ENCODE measurements around the gene SSTR5. TPM values are rescaled to one million over a fixed set of nuclear protein-coding genes. Genes with fewer than 3 reads are reported as not detected.

Gene SSTR5
- total RNA-seq, 1 donor from 2014 or later = not detected

DNA sequence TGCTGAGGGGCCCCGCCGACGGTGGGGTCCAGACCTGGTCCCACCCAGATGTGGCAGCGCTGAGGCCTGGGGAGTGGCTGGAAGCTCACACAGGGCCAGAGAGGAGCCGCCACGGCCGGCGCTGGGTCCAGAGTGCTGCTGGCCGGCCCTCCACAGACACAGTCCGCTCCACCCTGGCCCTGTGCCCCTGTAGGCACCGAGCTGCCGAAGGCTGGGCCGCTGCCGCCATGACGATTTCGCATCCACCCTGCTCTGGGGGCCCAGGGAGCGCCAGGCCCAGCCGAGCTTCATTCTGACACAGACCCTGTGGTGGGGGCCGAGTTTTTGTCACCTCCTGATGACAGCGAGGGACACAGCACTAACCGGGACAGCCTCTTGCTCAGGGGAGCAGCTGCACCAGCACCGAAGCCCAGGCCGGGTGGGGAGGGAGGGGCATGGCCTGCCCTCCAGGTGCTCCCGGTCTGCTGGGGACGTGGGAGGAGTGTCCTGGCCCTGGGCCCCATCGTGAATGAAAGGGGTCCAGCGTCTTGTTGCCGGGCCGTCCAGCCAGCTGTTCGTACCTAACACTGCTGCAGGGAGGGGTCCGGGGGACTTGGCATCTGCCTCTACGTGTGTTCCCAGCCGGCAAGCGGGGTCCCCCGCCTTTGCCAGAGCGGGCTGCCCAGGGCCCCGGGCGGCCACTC, 27.1 kb upstream of the SSTR5 start:
- ChIA-PET POLR2A (no interaction called here), CTCF (no interaction called here)
- Mint-ChIP-seq H3K27ac (no peak overlapping the region), H3K4me3 (no peak overlapping the region), H3K9me3 (no peaks in the 10 kb centered on the region), H3K4me1 (no peaks in the 10 kb centered on the region), H3K27me3 (peaks cover 5% of the 10 kb centered on the region), H3K36me3 (ENCODE audit: low read depth) (no peaks in the 10 kb centered on the region)
- DNase-seq (no peak), ATAC-seq (ENCODE audit: low read depth) (no peak)
- TF ChIP-seq CTCF (IDR thresholded peaks at IDR 0.05) = no peak
- intact Hi-C loops (cut with micrococcal nuclease) = no loop called here

DNA sequence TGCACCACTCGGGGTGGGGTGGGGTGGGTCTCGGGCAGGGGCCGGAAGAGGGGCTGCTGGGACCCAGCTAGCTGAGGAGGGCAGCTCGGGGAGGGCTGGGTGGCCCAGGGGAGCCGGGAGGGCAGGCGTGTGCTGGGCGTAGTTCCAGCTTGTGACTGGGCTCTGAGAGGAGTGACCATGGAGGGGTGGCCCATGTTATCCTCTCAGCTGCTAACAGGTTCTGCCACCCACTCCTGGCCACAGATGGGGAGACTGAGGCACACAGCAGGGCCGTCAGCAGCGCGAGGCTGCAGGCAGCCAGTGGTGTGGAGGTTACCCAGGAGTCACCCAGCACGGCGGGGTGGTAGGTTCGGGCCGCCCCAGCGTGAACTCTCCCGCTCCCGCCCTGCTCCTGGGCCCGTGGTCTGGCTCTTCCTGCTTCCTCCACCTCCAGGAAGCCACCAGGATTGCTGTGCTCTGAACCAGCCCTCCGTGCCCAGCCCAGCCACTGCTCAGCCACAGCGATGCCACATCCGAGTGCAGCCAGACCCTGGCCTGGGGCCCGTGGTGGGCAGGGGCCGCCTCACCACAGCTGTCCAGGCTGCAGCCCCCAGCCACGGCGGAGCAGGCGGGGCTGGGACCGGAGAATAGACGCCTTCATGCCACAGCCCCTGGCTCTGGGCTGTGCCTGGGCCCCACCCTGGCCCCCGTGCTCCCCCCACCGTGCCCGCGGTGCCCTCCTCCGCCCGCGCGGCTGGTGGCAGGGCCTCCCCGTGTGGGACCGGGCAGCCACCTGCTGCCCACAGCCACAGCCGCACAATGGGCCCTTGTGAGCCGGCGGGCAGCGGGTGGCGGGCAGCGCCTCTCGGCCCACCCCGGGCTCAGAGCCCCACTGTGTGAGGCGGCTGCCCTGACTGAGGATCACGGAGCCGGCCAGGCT, 26.3 kb upstream of the SSTR5 start:
- Mint-ChIP-seq H3K9me3 (no peaks in the 10 kb centered on the region), H3K4me1 (no peaks in the 10 kb centered on the region), H3K4me3 (no peak overlapping the region), H3K27me3 (peaks cover 5% of the 10 kb centered on the region), H3K27ac (no peak overlapping the region), H3K36me3 (ENCODE audit: low read depth) (no peaks in the 10 kb centered on the region)
- no peak for TF ChIP-seq CTCF (IDR thresholded peaks at IDR 0.05)
- ATAC-seq (ENCODE audit: low read depth) (no peak), DNase-seq (no peak)
- intact Hi-C loops (cut with micrococcal nuclease) = no loop called here
- POLR2A ChIA-PET = no interaction called here
- CTCF ChIA-PET = no interaction called here

DNA sequence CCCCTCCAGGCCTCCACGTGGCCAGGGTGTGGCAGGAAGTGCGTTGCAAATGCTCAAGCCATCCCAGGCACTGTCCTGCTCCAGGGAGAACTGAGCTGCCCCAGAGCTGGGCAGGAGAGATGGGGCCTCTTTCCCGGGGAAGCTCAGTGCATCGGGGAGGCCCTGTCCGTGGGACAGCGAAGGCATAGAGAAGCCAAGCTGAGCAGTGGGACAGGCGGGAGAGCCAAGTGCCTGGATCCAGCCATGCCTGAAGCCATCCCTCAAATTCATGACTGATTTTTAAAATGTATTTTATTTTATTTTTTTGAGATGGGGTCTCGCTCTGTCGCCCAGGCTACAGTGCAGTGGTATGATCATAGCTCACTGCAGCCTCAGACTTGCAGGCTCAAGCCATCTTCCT, 25.4 kb upstream of the SSTR5 start:
- H3K36me3 Mint-ChIP-seq (ENCODE audit: low read depth) = no peaks in the 10 kb centered on the region
- intact Hi-C loops (cut with micrococcal nuclease) = no loop called here
- no peaks in the 10 kb centered on the region for H3K9me3 Mint-ChIP-seq
- H3K27me3 Mint-ChIP-seq = peaks cover 5% of the 10 kb centered on the region
- no peak for ATAC-seq (ENCODE audit: low read depth)
- DNase-seq = no peak
- CTCF ChIA-PET = no interaction called here
- H3K4me3 Mint-ChIP-seq = no peak overlapping the region
- H3K27ac Mint-ChIP-seq = no peak overlapping the region
- POLR2A ChIA-PET = no interaction called here
- no peak for TF ChIP-seq CTCF (IDR thresholded peaks at IDR 0.05)
- H3K4me1 Mint-ChIP-seq = no peaks in the 10 kb centered on the region

DNA sequence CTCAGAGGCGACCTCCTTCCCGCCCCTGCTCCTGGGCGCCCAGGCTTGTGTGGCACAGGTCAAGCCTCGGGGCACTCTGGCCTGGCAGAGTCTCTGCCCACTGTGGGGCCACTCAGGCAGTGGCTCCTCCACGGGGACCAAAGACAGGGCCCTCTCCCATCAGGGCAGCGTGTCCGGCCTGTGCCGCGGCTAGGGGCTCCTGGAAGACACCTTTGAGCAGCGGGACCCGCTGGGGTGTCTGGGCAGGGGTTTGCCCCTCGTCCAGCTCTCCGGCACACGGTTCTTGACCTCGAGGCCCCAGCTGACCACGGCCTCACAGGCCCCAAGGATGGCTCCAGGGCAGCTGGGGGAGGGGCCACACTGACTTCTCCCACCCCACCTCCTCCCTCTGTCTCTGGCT, 24.7 kb upstream of the SSTR5 start:
- CTCF ChIA-PET = no interaction called here

More for the DNA sequence above, 24.7 kb upstream of the SSTR5 start:
- Mint-ChIP-seq H3K36me3 (ENCODE audit: low read depth) (no peaks in the 10 kb centered on the region), H3K27me3 (peaks cover 1% of the 10 kb centered on the region), H3K27ac (no peak overlapping the region), H3K9me3 (no peaks in the 10 kb centered on the region), H3K4me3 (no peak overlapping the region), H3K4me1 (no peaks in the 10 kb centered on the region)
- POLR2A ChIA-PET = no interaction called here
- intact Hi-C loops (cut with micrococcal nuclease) = no loop called here
- ATAC-seq (ENCODE audit: low read depth) (no peak), DNase-seq (no peak)
- no peak for TF ChIP-seq CTCF (IDR thresholded peaks at IDR 0.05)
